DND-41 (cell line): ENCODE data around the gene IFNL2.

Experiments
- EZH2 ChIP-seq: IDR thresholded peaks from 3 replicates; pipeline ENCODE4 v1.6.1; 2012; ENCODE audit warnings: borderline replicate concordance, low read depth, mild to moderate bottlenecking, moderate library complexity, low read length, inconsistent platforms; ENCODE audit not compliant: severe bottlenecking
- TF ChIP-seq, protein P1 (sequence below): IDR thresholded peaks from 2 replicates; pipeline ENCODE4 v1.5.1; 2012; ENCODE audit warnings: borderline replicate concordance, low read length, moderate library complexity, mild to moderate bottlenecking; ENCODE audit not compliant: poor library complexity, severe bottlenecking; ENCODE audit errors: extremely low read depth

DNA sequence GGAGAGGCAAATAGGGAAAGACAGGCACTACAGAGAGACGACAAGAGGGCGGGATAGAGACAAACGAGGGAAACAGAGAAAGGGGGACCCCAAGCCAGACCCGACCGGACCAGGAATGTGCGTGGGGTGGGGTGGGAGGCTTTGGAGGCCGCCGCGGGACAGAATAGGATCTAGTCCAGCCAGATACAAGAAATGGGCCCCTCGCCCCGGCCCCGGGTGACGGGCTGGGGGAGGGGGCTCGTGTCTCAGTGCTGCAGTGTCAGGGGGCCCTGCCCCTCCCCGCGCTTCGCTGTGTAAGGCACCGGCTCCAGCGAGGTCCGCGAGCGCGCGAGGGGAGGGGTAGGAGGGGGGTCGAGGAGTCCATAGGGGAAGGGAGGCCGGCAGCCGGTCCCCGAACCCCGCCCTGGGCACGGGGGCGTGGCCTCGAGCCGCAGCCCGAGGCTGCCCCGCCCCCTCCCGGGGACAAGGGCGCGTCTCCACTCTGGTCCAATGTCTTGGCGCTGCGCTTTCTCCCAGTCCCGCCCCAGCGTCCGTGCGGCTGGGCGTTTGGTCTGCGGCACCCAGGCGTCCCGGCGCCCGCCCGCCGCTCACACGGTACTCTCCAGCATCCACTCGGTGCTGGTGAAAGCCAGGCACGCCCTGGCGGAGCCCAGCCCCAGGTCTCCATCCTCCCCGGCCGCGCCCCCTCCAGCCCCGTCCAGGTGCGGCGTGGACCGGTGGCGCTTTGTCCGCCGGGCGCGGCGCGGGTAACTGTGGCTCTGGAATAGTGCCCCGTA is 39.0 kb downstream of the IFNL2 start:
- TF ChIP-seq, protein P1, sequence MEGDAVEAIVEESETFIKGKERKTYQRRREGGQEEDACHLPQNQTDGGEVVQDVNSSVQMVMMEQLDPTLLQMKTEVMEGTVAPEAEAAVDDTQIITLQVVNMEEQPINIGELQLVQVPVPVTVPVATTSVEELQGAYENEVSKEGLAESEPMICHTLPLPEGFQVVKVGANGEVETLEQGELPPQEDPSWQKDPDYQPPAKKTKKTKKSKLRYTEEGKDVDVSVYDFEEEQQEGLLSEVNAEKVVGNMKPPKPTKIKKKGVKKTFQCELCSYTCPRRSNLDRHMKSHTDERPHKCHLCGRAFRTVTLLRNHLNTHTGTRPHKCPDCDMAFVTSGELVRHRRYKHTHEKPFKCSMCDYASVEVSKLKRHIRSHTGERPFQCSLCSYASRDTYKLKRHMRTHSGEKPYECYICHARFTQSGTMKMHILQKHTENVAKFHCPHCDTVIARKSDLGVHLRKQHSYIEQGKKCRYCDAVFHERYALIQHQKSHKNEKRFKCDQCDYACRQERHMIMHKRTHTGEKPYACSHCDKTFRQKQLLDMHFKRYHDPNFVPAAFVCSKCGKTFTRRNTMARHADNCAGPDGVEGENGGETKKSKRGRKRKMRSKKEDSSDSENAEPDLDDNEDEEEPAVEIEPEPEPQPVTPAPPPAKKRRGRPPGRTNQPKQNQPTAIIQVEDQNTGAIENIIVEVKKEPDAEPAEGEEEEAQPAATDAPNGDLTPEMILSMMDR: no peak
- TF ChIP-seq EZH2: no peak
